ENCODE results near the gene MAGIX.

DNA sequence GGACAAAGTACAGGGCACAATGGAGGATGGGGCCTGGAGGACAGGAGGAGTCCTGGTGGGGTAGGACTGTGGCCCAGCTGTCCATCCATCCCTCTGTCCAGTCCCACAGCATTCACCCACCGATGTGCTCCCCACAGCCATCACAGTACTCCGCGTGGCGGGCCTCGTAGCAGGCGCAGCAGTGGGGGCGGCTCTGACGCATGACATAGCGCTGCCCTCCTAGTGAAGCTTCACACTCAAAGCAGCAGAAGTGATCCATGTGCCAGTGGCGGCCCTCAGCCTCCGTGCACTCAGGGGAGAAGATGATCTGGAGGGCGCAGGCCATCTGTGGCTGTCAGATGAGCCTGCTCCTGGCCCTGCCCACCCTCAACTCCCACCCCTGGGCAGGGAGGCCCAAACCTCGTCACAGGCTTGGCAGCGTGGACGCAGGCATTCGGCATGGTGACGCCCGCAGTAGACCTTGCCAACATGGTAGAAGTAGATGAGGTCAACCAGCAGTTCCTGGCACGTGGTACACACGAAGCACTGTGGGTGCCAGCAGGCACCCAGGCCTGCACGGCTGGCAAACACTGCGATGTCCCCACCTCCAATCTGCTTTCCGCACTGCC is 15.4 kb downstream of the MAGIX start:
- TF ChIP-seq, protein P1, sequence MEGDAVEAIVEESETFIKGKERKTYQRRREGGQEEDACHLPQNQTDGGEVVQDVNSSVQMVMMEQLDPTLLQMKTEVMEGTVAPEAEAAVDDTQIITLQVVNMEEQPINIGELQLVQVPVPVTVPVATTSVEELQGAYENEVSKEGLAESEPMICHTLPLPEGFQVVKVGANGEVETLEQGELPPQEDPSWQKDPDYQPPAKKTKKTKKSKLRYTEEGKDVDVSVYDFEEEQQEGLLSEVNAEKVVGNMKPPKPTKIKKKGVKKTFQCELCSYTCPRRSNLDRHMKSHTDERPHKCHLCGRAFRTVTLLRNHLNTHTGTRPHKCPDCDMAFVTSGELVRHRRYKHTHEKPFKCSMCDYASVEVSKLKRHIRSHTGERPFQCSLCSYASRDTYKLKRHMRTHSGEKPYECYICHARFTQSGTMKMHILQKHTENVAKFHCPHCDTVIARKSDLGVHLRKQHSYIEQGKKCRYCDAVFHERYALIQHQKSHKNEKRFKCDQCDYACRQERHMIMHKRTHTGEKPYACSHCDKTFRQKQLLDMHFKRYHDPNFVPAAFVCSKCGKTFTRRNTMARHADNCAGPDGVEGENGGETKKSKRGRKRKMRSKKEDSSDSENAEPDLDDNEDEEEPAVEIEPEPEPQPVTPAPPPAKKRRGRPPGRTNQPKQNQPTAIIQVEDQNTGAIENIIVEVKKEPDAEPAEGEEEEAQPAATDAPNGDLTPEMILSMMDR (IDR thresholded peaks at IDR 0.05): no peak
- no peak for TF ChIP-seq POLR2A (IDR thresholded peaks at IDR 0.05)

All from testis (tissue), 2 donors.